Progenitor cell of endocrine pancreas (in vitro differentiated cells): ENCODE results near the gene MON2. TPM values are rescaled to one million over a fixed set of nuclear protein-coding genes. Genes with fewer than 3 reads are reported as not detected.
A peak's percentile ranks its signal among the peaks of the same experiment; 100 is the strongest.

Experiments
- DNase-seq: peaks from one replicate; pipeline ENCODE4 v3.0.0; 2021; ENCODE audit warnings: low spot score; ENCODE audit not compliant: unreplicated experiment
- H3K27ac Mint-ChIP-seq: 2 replicates; pipeline ENCODE4 v1.8.0; 2021; ENCODE audit warnings: mild to moderate bottlenecking, moderate library complexity, mixed read lengths
- H3K27me3 Mint-ChIP-seq: 2 replicates; pipeline ENCODE4 v1.8.0; 2021; ENCODE audit warnings: mixed read lengths
- H3K36me3 Mint-ChIP-seq: 2 replicates; pipeline ENCODE4 v1.8.0; 2022; ENCODE audit warnings: mixed read lengths; ENCODE audit not compliant: insufficient read depth
- H3K4me1 Mint-ChIP-seq: 2 replicates; pipeline ENCODE4 v1.8.0; 2021; ENCODE audit warnings: low read depth, mixed read lengths
- H3K4me3 Mint-ChIP-seq: 2 replicates; pipeline ENCODE4 v1.8.0; 2021; ENCODE audit warnings: low read depth, mild to moderate bottlenecking, moderate library complexity, mixed read lengths
- H3K9me3 Mint-ChIP-seq: 2 replicates; pipeline ENCODE4 v1.8.0; 2021; ENCODE audit warnings: low read depth, mixed read lengths
- total RNA-seq: library from RNA; stranded (reverse); gene quantifications from 2 replicates; pipeline ENCODE4 v1.2.1, GENCODE V29; 2021
- TF ChIP-seq, protein P1 (sequence below): fragments of 200-600 bp; sonication (generic); IDR thresholded peaks from one replicate; pipeline ENCODE4 v1.5.0; 2021; ENCODE audit warnings: antibody characterized with exemption, mild to moderate bottlenecking; ENCODE audit not compliant: unreplicated experiment

MON2 gene
- total RNA-seq, 1 donor from 2014 or later, result 53.1 TPM

DNA sequence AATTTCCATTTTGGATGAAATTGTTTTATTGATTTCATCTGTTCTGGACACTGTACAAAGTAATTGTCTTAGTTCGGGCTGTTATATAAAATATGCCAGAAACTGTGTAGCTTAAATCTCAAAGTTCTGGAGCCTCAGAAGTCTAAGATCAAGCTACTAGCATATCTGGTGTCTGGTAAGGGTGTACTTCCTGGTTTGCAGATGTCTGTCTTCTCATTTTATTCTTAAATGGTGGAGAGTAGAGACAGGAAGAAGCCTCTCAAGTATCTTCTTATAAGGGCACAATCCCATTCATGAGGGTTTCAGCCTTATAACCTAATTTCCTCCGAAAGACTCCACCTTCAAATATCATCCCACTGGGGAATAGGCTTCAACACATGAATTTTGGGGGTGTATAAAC, 51.3 kb downstream of the MON2 start:
- Mint-ChIP-seq H3K27ac (no peak overlapping the region), H3K4me1 (peaks cover 13% of the 10 kb centered on the region), H3K9me3 (peaks cover 17% of the 10 kb centered on the region), H3K4me3 (no peak overlapping the region), H3K27me3 (no peaks in the 10 kb centered on the region), H3K36me3 (peaks cover 40% of the 10 kb centered on the region)
- DNase-seq, result no peak
- TF ChIP-seq, protein P1, sequence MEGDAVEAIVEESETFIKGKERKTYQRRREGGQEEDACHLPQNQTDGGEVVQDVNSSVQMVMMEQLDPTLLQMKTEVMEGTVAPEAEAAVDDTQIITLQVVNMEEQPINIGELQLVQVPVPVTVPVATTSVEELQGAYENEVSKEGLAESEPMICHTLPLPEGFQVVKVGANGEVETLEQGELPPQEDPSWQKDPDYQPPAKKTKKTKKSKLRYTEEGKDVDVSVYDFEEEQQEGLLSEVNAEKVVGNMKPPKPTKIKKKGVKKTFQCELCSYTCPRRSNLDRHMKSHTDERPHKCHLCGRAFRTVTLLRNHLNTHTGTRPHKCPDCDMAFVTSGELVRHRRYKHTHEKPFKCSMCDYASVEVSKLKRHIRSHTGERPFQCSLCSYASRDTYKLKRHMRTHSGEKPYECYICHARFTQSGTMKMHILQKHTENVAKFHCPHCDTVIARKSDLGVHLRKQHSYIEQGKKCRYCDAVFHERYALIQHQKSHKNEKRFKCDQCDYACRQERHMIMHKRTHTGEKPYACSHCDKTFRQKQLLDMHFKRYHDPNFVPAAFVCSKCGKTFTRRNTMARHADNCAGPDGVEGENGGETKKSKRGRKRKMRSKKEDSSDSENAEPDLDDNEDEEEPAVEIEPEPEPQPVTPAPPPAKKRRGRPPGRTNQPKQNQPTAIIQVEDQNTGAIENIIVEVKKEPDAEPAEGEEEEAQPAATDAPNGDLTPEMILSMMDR, result no peak

DNA sequence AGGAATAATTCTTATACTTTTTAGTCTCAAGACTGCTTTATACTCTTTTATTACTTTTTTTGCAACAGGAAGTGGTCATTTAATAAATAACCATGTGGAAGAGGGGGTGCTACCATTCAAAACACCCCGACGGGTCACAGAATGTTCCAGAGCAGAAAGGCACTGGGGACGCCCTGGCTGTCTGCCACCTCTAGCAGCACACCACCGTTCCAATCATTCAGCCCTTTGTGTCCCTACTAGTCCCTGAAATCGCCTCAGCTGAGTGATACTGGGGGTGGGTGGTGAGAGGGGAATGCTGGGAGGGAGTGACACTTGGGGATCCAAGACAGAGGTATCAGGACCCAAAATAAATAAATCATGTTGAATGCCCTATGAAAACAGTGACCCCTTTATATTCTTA, 52.4 kb downstream of the MON2 start:
- Mint-ChIP-seq H3K27me3 (no peaks in the 10 kb centered on the region), H3K36me3 (peaks cover 35% of the 10 kb centered on the region), H3K27ac (no peak overlapping the region), H3K4me3 (no peak overlapping the region), H3K9me3 (peaks cover 13% of the 10 kb centered on the region), H3K4me1 (peaks cover 22% of the 10 kb centered on the region)
- TF ChIP-seq, protein P1, result no peak
- DNase-seq, result no peak

DNA sequence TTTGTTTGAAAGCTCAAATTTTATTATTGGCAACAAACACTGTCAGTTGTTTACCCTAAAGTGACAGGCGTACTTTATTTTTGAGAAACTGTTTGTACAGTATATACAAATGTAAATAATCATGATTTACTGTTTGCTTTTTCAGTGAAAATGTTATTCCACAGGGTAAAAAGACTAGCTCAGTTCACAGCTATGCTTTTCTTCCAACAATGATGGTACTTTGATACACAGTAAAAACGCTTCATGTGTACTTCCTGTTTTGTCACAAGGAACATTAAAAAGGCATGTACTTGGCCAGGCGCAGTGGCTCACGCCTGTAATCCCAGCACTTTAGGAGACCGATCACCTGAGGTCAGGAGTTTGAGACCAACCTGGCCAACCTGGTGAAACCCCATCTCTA, 53.7 kb downstream of the MON2 start:
- H3K27ac Mint-ChIP-seq, result no peak overlapping the region
- peaks cover 5% of the 10 kb centered on the region for H3K9me3 Mint-ChIP-seq
- H3K4me3 Mint-ChIP-seq, result no peak overlapping the region
- TF ChIP-seq, protein P1, result no peak
- H3K27me3 Mint-ChIP-seq, result no peaks in the 10 kb centered on the region
- no peak for DNase-seq
- peaks cover 34% of the 10 kb centered on the region for H3K4me1 Mint-ChIP-seq
- peaks cover 22% of the 10 kb centered on the region for H3K36me3 Mint-ChIP-seq

DNA sequence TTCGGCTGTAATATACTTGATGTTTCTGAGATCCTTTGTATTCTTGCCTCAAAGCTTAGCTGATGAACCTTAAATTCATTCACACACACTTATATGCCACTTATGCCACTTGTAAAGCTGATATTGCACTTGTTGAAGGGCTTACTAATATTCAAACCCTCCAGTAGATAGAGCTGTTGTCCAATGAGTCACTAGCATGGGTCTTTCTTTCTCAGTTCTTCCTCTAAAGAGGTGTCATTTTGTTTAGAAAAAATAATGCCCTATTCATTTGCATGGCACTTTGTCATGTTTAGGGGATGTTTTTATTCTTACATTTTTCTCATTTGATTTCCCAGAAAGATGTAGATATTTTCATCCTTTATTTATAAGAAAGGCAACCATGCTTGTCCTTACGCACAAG, 56.4 kb downstream of the MON2 start:
- Mint-ChIP-seq H3K4me3 (no peak overlapping the region), H3K9me3 (peaks cover 5% of the 10 kb centered on the region), H3K36me3 (peaks cover 21% of the 10 kb centered on the region), H3K27me3 (no peaks in the 10 kb centered on the region), H3K4me1 (peaks cover 40% of the 10 kb centered on the region), H3K27ac (peak overlapping the region; percentile 78)
- DNase-seq, result no peak
- TF ChIP-seq, protein P1, result no peak

DNA sequence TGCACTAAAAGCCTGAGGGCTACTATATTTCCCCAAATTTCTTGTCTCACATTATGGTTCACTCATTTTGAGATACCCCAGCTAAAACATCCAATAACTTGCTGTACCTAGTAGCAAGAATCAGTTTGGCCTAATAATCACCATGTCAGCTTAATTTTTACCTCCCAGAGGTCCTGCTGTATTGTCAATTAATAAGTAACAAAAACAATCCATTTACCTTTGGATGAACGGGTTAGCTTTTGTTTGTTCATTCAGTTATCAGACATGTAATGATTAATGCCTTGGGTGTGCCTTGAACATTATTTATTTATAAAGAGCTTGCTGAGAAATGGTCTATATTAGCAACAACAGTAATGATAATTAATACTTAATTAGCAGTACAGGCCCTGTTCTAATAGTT, 57.0 kb downstream of the MON2 start:
- peaks cover 5% of the 10 kb centered on the region for H3K9me3 Mint-ChIP-seq
- TF ChIP-seq, protein P1, result no peak
- H3K27me3 Mint-ChIP-seq, result no peaks in the 10 kb centered on the region

More for the DNA sequence above, 57.0 kb downstream of the MON2 start:
- peaks cover 40% of the 10 kb centered on the region for H3K4me1 Mint-ChIP-seq
- H3K27ac Mint-ChIP-seq, result peak overlapping the region; percentile 22
- peaks cover 19% of the 10 kb centered on the region for H3K36me3 Mint-ChIP-seq
- peak overlapping the region; percentile 5 for H3K4me3 Mint-ChIP-seq
- DNase-seq, result no peak
